ENCODE data around the gene ELMO3. TPM values are rescaled to one million over a fixed set of nuclear protein-coding genes. Genes with fewer than 3 reads are reported as not detected.

ELMO3 gene
- total RNA-seq, 1 donor from 2014 or later: 9.6 TPM

DNA sequence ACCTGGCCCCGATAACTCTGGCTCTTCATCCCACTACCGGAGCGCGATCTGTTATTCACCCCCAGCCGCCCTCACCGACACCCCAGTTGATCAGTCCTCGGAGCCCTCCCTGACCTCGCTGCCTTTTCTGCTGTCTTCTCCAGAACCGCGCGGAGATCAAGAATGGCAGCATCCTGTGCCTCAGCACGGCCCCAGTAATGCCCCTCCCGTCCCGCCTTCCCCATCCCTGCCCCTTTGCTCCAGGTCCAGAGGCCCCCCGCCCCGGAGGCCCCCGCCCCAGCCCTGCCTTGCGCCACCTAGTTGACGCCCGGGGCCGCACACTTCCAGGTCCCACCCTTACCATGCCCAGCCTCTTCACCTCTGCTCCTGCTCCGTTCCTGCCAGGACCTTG is 872 bp downstream of the ELMO3 start:
- peak overlapping the region; percentile 83 for H3K4me3 Mint-ChIP-seq
- TF ChIP-seq, protein P1, sequence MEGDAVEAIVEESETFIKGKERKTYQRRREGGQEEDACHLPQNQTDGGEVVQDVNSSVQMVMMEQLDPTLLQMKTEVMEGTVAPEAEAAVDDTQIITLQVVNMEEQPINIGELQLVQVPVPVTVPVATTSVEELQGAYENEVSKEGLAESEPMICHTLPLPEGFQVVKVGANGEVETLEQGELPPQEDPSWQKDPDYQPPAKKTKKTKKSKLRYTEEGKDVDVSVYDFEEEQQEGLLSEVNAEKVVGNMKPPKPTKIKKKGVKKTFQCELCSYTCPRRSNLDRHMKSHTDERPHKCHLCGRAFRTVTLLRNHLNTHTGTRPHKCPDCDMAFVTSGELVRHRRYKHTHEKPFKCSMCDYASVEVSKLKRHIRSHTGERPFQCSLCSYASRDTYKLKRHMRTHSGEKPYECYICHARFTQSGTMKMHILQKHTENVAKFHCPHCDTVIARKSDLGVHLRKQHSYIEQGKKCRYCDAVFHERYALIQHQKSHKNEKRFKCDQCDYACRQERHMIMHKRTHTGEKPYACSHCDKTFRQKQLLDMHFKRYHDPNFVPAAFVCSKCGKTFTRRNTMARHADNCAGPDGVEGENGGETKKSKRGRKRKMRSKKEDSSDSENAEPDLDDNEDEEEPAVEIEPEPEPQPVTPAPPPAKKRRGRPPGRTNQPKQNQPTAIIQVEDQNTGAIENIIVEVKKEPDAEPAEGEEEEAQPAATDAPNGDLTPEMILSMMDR (conservative IDR thresholded peaks at IDR 0.05): peak; percentile 24
- no peaks in the 10 kb centered on the region for H3K4me1 Mint-ChIP-seq (ENCODE audit: unreplicated experiment)
- no peak overlapping the region for H3K27ac Mint-ChIP-seq
- no peaks in the 10 kb centered on the region for H3K27me3 Mint-ChIP-seq
- no peaks in the 10 kb centered on the region for H3K9me3 Mint-ChIP-seq
- H3K36me3 Mint-ChIP-seq: peaks cover 6% of the 10 kb centered on the region
- DNase-seq (ENCODE audit: extremely low spot score, unreplicated experiment): no peak

DNA sequence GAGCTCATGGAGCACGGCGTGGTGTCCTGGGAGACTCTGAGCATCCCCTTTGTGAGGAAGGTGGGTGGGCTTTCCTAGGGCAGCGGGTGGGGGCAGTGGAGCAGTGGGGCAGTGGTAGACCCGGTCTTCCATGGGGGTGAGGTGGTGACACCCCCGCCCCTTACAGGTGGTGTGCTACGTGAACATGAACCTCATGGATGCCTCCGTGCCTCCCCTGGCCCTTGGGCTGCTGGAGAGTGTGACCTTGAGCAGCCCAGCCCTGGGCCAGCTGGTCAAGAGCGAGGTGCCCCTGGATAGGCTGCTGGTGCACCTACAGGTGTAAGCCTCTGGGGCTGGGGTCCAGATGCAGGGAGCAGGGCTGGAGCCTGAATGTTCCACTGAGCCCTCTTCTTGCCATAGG is 1.6 kb downstream of the ELMO3 start:
- Mint-ChIP-seq H3K9me3 (no peaks in the 10 kb centered on the region), H3K4me3 (peak overlapping the region; percentile 80), H3K4me1 (ENCODE audit: unreplicated experiment) (no peaks in the 10 kb centered on the region), H3K27ac (no peak overlapping the region), H3K27me3 (no peaks in the 10 kb centered on the region), H3K36me3 (peaks cover 6% of the 10 kb centered on the region)
- DNase-seq (ENCODE audit: extremely low spot score, unreplicated experiment): no peak
- TF ChIP-seq, protein P1 (conservative IDR thresholded peaks at IDR 0.05): no peak

DNA sequence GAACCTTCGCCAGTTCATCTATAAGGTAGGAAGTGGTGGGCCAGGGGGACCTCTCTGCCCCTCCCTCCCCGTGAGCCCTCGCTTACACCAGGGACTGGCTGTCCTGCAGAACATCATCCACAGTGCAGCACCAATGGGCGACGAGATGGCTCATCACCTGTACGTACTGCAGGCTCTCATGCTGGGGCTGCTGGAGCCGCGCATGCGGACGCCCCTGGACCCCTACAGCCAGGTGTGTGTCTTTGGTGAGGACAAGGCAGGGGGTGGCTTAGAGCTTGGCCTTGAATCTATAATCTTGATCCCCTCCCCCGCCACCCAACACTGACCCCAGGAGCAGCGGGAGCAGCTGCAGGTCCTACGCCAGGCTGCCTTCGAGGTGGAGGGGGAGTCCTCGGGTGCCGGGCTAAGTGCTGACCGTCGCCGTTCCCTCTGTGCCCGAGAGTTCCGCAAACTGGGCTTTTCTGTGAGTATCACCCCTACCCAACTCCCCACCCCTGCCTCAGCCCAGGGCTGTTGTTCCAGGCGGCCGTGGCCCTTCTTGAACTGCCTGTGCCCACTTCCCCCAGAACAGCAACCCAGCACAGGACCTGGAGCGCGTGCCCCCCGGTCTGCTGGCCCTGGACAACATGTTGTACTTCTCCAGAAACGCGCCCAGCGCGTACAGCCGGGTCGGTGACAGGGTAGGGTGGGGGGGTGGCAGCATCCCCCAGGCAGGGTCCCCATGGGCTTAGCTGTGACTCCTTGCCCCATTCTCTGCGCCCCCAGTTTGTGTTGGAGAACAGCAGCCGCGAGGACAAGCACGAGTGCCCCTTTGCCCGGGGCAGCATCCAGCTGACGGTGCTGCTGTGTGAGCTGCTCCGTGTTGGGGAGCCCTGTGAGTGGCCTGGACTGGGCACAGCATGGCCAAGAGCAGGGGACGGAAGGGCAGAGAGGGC is 2.7 kb downstream of the ELMO3 start:
- no peaks in the 10 kb centered on the region for H3K4me1 Mint-ChIP-seq (ENCODE audit: unreplicated experiment)

DNA sequence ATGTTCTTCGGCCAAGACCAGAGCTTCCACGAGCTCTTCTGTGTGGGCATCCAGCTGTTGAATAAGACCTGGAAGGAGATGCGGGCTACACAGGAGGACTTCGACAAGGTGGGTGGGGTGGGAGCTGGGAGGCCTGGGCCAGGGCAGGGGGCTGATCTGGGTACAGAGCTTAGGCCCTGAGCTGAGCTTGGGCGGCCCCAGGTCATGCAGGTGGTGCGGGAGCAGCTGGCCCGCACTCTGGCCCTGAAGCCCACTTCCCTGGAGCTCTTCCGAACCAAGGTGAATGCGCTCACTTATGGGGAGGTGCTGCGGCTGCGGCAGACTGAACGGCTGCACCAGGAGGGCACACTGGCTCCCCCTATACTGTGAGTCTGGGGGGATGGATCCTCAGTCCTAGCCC is 3.5 kb downstream of the ELMO3 start:
- Mint-ChIP-seq H3K27ac (no peak overlapping the region), H3K27me3 (no peaks in the 10 kb centered on the region), H3K9me3 (no peaks in the 10 kb centered on the region), H3K4me1 (ENCODE audit: unreplicated experiment) (no peaks in the 10 kb centered on the region), H3K36me3 (no peaks in the 10 kb centered on the region), H3K4me3 (no peak overlapping the region)
- TF ChIP-seq, protein P1 (conservative IDR thresholded peaks at IDR 0.05): no peak
- no peak for DNase-seq (ENCODE audit: extremely low spot score, unreplicated experiment)

More for the DNA sequence above, 2.7 kb downstream of the ELMO3 start:
- DNase-seq (ENCODE audit: extremely low spot score, unreplicated experiment): no peak
- Mint-ChIP-seq H3K36me3 (no peaks in the 10 kb centered on the region), H3K9me3 (no peaks in the 10 kb centered on the region), H3K27me3 (no peaks in the 10 kb centered on the region), H3K4me3 (no peak overlapping the region), H3K27ac (no peak overlapping the region)
- TF ChIP-seq, protein P1 (conservative IDR thresholded peaks at IDR 0.05): no peak

DNA sequence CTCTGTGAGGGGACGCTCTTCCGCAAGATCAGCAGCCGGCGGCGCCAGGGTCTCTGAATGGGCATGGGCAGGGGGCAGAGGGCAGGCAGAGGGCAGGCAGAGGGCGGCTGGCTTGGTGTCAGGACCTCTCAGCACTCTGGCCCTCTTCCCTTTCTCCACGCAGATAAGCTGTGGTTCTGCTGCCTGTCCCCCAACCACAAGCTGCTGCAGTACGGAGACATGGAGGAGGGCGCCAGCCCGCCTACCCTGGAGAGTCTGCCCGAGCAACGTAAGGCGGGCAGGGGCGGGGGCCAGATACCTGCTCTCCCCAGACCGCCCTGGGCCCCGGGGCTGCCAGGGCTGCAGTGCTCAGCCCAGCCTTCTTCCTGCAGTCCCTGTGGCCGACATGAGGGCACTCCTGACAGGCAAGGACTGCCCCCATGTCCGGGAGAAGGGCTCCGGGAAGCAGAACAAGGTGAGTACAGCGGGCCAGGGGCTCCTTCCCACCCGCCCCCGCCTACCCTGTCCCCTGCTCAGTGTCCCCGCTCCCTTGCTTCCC is 4.1 kb downstream of the ELMO3 start:
- TF ChIP-seq, protein P1 (conservative IDR thresholded peaks at IDR 0.05): no peak
- no peak for DNase-seq (ENCODE audit: extremely low spot score, unreplicated experiment)
- Mint-ChIP-seq H3K4me3 (no peak overlapping the region), H3K36me3 (no peaks in the 10 kb centered on the region), H3K9me3 (no peaks in the 10 kb centered on the region), H3K4me1 (ENCODE audit: unreplicated experiment) (no peaks in the 10 kb centered on the region), H3K27me3 (no peaks in the 10 kb centered on the region), H3K27ac (no peak overlapping the region)
